Smooth muscle cell of trachea (primary cell): ENCODE data around the gene C11orf65. TPM values are rescaled to one million over a fixed set of nuclear protein-coding genes. Genes with fewer than 3 reads are reported as not detected.

ENCODE experiments used
- total RNA-seq: library from RNA; depleted of rRNA; stranded (reverse); fragments of >200 nt; gene quantifications from 2 replicates; pipeline ENCODE4 v1.2.1, GENCODE V29; 2014

The C11orf65 gene, protein sequence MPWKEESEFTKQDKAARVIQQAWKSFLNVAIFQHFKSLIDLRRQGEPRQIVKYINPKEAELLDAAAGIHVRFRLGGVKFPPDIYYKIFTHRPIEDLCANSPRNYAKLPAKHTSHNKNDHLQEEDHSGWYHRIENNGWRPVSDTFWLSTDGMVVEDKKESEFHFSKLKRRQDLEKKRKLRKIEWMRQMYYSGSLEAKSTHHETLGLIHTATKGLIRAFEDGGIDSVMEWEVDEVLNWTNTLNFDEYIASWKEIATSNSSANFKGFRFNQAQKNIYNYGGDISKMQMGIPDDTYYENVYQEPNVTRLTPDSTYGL
- 1.8 and 2.3 TPM in 2 replicates for total RNA-seq

DNA sequence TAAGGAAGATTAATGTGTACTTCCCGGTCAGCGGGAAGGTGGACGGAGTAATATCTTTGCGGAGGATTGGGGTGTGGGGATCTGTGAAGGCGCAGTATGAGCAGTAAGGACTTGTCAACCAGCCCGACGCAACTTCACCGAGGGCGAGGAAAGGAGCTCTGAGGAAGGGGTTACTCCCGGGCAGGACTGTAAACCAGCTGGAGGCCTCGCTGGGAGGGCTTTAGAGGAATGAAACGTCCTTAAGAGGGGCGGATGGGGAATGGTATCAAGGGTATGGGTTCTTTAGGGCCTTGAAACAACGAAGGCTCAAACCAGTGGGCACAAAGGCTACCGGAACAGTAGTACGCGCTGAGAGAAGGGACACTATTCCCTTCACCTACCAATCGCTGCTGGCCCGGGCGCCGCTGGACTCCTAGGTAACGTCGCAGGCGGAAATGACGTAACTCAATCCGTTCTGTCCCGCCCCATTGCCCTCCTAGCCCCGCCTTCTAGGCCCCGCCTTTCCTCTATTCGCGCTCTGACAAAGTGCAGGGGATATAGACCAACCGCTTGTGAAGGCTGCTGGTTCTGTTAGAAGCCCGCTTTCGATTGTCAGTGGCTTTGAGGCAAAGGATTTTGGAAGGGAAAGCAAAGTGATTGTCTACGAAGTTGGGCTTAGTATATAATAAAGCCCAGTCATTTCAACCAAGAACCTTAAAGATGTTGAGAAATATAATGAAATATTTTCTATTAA lies at the start of gene C11orf65:
Gene C11orf65, minus strand, starts transcription at position 439 of the 733 bp plus-strand sequence. CDS start 5,970 bp downstream, outside the sequence.

DNA sequence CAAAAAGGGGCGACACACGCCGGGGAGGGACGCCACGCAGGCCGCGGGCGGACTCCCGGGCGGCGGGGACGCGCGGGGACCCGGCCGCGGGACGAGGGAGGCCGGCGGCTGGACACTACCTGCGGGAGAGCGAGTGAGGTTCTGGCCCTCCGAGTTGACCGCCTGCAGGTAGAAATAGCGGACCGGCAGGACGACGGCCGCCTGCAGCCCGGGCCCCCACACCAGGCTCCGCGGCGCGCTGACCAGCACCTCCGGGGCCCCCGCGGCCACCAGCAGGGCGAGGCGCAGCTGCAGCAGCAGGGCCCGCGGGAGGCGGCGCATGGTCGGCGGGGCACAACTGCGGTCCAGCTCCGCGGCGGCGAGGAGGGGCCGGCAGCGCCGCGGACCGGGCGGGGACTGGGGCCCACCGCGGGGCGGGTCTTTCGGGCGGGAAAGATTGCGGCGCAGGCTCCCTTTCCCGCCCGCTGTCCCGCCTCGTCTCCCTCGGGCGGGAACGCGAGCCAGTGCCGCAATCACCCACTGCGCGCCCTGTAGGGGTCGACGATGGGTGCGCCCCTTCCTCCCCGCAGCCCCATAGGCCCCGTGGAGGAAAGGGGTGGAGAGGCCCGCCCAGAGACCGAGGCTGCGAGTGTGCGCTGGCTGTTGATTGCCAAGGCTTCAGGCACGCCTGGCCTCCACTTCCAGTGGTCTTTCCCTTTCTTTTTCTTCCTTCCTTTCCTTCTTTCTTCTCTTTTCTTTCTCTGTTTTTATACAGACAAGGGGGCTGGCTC lies 30.9 kb upstream of the C11orf65 start, which contains the start of gene POGLUT3:
Gene POGLUT3, minus strand, starts transcription at position 339 of the 770 bp plus-strand sequence. Its CDS starts 18 bp downstream, at position 321.

Other genes starting within 250 kb of the C11orf65 start
- gene NPAT, start 244.9 kb downstream of the C11orf65 start, total RNA-seq = 10.1 and 15.7 TPM in 2 replicates
- 108 TPM in 2 replicates for gene ATM, start 244.5 kb downstream of the C11orf65 start, total RNA-seq
- gene POGLUT3, start 30.9 kb upstream of the C11orf65 start, total RNA-seq = 29.3 and 52.7 TPM in 2 replicates
- 2.3 and 4.7 TPM in 2 replicates for gene EXPH5, start 126.2 kb upstream of the C11orf65 start, total RNA-seq
- 14.4 and 17.9 TPM in 2 replicates for gene DDX10, start 197.5 kb upstream of the C11orf65 start, total RNA-seq